HG03108 (cell line): ENCODE results near the gene CEP85L.

Experiments
- ATAC-seq: cut with Tn5 transposase; IDR thresholded peaks from one replicate; pipeline ENCODE4 v1.9.1; 2021; ENCODE audit warnings: moderate library complexity; ENCODE audit not compliant: unreplicated experiment

Gene CEP85L

GRCh38 chr6:118651282-118652050 is at the start of gene CEP85L:
Gene CEP85L (minus strand): TSS chr6:118651591. CDS start chr6:118651269, 322 bp downstream.
- peak; percentile 83 for ATAC-seq

DNA sequence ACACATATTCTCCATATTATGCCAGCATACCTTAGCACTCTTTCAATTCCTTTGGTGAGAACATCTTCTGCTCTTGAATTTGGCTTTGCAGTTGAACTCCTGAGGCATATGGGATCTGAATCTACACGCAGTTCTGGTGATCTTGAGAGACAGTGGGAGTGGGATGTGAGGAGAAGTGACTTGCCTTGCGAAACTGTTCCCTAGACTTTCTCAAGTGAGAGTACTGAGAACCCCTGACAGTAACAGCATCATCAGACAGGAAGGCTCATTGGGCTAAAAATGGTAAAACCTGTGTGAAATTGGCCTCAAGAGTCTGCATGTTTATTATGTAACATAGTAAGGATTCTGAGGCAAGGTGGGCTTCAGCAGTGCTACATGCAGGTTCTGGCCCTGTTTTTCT is 49.1 kb upstream of the CEP85L start:
- no peak for ATAC-seq

GRCh38 chr6:118697554-118697953 is 46.2 kb upstream of the CEP85L start:
- ATAC-seq = no peak

DNA sequence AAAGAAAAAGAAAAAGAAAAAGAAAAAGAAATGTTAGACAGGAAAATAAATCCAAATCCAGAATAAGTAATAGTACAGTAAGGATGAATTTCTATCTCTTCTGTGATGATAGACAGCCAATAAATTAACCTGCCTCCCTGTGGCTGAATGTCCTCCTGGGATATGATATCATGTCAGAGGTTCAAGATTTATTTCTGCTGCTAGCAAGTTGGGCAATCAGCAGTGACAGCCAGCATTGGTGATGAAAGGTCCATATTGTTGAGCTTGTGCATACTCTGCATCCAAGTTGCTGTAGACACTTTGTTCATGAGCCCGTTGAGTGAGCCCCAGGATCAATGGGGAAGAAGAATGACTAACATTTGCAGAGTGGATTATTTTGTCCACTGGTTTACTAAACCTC is 44.9 kb upstream of the CEP85L start:
- ATAC-seq = no peak

DNA sequence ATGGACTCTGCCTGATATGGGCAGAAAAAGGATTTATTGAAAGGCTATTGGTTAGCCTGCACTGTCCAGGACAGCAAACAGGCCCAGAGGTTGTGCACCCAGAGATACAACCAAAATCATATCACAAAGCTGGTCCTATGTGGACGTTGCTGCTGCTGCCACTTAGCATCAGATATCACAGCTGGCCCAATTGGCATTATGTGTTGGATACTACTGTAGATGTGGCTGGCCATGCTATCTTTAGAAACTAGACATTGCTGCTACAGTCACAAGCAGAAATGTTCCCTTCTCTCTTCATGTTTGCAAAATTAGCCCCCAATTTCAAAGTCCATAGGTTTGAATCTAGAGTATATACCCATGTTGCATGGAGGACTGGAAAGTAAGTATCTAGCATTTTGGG is 42.2 kb upstream of the CEP85L start:
- no peak for ATAC-seq

GRCh38 chr6:118685823-118686449 is 34.5 kb upstream of the CEP85L start:
- ATAC-seq = no peak

- no peak for ATAC-seq
These were observed 32.8 kb upstream of the CEP85L start for GRCh38 chr6:118683881-118684872.

DNA sequence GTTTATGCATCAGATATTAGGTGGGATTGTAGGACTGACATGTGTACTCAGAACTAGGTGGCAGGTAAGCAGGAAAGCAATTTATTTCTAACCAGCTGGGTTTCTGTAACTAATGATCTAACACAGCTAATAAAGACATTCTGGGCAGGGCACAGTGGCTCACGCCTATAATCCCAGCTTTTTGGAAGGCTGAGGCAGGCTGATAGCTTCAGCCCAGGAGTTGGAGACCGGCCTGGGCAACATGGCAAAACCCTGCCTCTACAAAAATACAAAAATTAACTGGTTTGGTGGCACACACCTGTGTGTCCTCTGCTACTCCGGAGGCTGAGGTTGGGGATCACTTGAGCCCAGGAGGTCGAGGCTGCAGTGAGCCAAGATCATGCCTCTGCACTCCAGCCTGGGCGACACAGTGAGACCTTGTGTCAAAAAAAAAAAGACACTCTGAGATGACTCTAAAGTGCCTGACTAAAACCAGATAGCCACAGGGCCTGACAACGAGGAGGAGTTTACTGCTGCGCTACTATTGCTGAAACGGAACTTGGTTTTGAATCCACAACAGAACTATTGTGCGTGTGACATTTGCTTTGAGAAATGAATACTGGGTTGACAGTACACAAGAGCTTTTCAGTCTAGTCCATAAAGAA is 29.2 kb upstream of the CEP85L start:
- no peak for ATAC-seq

DNA sequence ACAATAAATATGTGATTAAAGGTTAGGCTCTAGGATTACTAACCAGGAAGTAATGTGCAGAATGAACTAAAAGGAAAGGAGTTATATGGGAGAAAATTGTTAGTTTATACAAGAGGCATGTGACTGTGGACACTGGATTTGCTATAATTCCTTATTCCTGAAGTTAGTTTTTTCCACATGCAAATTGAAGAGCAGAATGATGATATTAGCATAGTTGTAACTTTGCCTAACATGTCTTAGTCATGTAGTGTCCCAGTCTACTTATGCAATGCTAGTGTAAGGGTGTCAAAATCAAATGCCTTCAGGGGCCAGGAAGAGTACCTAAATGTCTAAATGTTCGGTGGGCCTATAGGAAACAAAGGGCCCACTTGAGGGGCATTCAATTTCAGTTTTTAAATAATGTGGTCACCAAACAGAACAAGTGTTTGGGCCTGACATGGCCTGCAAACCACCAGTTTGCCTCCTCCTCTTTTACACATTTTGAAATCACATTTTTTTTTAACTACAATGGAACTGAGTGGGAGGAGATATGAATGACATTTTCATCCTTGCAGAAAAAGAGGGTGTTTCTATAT is 28.0 kb upstream of the CEP85L start:
- ATAC-seq = no peak

GRCh38 chr6:118678866-118679265 is 27.5 kb upstream of the CEP85L start:
- no peak for ATAC-seq

DNA sequence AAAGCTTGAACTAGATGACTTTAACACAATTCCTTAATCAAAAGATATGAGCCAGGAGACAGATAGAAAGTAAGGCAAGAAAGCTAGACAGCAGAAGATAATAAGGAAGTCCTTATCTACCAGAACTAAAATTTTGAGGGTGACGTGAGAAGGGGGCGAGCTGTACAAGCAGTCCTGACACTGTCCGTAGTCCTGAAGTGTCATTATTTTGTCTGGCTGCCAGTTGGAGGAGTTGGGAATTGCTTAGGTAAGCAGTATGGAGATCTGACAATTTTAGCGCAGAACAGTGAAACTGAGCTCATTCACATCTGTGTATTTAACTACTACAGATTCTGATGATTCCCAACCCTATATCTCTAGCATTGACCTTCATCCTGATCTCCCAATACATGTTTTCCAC is 25.8 kb upstream of the CEP85L start:
- no peak for ATAC-seq

- ATAC-seq = no peak
These were observed 23.8 kb upstream of the CEP85L start for GRCh38 chr6:118675225-118675624.

DNA sequence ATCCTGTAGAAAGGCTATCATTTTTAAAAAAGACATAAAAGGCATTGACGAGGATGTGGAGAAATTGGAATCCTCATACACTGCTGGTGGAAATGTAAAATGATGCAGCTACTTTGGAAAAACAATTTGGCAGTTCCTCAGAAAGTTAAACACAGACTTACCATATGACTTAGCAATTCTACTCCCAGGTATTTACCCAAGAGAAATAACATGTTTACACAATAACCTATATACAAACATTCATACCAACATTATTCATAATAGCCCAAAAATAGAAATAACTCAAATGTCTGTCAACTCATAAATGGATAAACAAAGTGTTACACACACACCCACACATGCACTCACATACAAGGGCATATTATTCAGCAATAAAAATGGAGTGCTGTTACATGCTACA is 23.4 kb upstream of the CEP85L start:
- ATAC-seq = no peak

- no peak for ATAC-seq
These were observed 21.3 kb upstream of the CEP85L start for GRCh38 chr6:118672678-118673077.

DNA sequence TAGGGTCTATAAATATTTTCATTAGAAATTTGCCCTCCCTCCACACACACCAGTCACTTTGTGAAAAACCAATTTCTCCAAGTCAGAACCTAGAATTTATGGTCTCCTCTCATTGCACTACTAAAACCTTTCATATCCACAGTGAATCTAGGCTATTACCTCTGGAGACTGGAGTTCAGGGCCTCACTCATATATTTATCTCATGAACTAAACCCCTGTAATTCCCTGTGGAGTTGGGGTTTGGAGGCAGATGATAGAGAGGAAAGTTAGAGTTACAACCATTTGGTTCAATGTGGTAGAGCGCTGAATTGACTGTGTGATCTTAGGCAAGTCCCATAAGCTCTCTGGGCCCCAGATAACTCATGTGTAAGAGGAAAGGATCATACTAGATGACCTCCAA is 18.2 kb upstream of the CEP85L start:
- ATAC-seq = no peak

DNA sequence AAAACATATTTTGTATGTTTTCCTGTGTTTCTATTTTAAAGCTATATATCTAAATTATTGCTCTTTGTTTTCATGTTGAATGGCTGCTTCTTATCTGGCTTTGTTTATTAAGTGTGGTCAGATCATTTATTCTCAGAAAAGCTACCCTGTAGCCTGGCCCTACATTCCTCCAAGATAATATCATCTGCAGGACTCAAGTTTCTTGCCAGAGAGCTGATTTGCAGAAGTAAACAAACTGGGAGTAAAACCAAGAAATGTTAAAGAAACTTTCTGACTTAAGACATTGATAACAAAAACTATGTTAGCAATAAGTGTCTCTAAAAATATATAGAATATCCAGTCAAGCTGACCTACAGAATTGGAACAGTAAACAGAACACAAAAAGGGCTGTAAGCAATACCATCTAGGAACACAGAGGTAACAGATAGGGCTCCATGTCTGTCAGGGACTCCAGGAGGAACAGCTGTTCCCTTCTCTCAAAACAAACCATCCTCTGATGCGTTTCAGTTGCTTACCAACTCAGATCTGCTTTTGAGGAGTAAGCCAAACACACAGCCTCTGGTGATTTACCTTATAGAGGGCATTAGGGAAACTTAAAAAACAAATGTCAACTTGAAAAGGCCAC is 17.5 kb upstream of the CEP85L start:
- no peak for ATAC-seq

- ATAC-seq = no peak
These were observed 16.6 kb upstream of the CEP85L start for GRCh38 chr6:118667988-118668387.

DNA sequence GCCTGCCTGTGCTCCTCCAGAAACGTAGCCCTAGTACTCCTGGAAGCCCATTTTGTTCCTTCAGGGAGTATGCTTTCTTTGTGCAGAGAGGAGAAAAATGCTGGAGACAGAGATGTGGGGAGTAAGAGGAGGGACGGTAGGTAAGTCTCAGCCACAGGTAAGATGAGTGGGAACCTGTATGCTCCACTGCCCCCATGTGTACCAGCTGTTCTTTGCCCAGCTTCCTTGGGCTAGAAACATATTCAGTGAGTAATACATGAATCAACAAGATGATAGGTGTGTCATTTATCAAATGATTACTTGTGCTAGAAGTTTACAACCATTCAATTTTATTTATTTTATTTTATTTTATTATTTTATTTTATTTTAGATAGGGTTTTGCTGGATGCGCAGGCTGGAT is 13.6 kb upstream of the CEP85L start:
- ATAC-seq = no peak

DNA sequence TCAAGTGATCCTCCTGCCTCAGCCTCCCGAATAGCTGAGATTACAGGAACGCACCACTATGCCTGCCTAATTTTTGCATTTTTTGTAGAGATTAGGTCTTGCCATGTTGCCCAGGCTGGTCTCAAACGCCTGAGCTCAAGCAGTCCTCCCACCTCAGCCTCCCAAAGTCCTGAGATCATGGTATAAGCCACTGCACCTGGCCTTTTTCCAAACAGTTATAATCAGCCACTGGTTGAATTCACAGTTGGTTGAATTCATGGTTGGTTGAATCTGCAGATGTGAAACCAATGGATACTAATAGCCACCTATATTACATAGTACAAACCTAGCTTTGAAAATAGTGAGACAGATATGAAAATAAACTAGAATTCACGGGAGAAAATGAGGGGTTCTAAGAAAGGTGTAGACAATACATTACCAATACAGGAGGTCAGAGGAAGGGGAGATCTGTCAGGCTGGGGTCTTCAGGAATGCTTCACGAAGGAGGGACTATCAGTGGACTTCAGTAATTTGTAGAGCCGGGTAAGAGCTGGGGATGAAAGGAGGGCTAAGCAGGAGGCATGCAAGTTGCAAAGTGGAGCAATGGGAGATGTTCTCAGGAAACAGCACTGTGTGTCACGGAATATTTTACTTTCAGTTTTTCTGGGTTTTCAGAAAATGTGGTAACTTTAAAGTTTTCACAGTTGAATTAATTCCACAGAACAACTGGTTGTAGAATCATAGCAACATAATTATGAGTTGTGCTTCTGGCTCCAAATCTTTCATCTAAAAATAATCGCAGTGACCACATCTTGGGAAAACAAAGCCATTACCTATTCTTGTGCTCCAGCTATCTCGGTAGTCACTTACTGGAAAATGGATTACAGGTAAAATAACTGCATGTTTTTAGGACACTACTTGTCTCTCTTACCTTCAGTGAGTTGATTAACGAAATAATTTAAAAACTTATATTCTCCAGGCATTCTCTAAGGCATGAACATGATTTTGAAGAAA is 12.9 kb upstream of the CEP85L start:
- no peak for ATAC-seq
